Central memory CD4-positive, alpha-beta T cell (primary cell): ENCODE data around the gene RNF26.

ENCODE experiments used
- DNase-seq: peaks from one replicate; pipeline ENCODE4 v3.0.0; 2022

RNF26 gene

GRCh38 chr11:119316016-119316728 lies 18.2 kb upstream of the RNF26 start:
- DNase-seq: no peak

DNA sequence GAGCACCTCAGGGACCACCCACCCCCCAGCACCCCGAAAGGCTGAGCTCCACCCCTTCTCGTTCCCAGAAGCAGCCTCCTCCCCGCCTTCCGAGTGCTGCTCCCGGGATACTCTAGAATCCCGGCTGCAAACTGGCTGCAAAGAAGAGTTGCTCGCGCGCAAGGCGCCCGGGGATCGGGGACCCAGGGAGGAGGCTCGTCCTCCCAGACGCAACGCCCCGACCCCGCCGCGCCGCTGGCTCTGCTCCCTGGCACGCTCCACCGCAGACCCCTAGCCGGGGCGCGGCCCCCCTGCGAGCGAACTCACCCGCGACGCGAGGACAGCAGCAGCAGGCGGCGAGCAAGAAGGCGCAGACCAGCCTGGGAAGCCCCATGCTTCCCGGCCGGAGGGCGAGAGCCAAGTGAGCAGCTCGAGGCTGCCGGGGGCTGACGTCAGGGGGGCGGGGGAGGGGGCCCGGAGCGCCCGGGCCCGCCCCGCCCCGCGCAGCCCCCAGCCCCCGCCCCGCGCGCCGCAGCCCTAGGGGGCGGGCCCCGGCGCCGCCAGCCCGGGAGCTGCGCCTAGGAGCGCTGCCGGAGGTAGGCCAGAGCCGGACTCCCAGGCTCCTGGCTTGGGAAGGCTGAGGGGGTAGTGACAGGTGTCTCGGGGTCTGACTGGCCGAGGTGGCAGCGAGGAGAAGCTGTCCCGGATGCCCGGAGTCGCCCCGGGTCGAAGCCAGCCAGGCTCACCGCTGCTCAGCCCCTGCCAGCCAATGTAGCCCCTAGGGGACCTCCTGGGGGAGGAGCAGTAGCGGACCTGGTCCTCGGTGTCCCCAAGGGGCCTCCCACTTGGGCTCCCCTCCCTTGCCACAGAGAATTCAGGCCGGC lies 17.4 kb upstream of the RNF26 start, which contains the start of gene MCAM:
Gene MCAM, minus strand, starts transcription at position 402 of the 863 bp plus-strand sequence. Its CDS starts 29 bp downstream, at position 373.
- no peak for DNase-seq

DNA sequence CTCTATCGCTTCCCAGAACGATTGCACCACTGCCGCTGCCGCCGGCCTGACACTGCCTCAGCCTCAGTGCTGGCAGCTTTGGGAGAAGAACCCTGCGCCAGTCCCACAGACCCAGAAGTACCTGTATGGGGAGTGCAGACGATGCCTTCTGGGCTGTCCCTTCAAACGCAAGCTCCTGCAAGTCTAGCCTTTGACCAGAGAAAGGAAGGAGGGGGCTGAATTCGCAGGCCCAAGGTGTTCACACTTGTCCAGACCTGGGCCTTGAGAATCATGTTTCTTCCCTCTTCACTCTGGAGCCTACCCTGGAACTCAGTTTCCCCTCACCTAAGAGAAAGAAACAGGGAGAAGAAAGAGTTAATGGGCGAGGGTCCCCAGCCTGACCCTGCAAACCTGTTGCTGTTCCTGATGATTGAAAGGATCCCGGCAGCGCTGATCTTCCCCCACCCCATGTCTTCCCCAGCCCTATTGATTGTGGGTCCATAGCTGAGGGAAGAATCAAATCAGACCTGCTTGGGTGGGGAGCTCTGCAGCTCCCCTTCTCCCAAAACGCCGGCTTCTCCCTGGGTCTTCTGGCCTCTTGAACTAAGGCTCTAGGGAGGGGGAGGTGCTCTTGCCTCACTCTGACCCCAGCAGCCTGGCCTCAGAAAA lies 16.6 kb upstream of the RNF26 start:
- no peak for DNase-seq

- DNase-seq: peak; percentile 59
Observed at GRCh38 chr11:119318240-119319135, 15.8 kb upstream of the RNF26 start.

DNA sequence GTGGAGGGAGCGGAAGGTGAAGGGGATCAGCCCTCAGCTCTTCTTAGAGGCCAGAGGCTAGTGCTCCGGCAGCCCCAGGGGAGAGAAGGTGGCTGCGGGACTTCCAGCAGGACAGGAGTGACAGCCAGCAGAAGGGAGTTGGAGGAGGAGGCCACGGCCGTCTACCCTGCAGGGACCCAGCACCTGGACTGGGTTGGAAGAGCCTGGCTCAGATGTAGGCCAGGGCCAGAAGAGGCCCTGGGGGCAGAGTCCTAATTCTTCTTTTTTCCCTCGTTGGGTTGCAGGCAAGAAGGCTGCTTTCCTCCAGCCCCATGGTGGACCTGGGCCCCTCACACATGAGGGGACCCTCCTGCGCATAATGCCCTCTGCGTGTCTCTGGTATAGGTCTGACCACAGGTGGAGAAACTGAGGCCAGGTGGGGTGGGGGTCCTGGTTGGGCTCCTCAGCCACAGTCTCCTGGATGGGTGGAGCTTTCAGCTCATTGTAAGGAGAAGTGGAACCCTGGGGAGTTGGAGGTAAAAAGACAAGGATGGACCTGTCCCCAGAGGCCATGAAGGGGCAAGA lies 15.1 kb upstream of the RNF26 start:
- no peak for DNase-seq

GRCh38 chr11:119319700-119320239 lies 14.6 kb upstream of the RNF26 start:
- DNase-seq: no peak

DNA sequence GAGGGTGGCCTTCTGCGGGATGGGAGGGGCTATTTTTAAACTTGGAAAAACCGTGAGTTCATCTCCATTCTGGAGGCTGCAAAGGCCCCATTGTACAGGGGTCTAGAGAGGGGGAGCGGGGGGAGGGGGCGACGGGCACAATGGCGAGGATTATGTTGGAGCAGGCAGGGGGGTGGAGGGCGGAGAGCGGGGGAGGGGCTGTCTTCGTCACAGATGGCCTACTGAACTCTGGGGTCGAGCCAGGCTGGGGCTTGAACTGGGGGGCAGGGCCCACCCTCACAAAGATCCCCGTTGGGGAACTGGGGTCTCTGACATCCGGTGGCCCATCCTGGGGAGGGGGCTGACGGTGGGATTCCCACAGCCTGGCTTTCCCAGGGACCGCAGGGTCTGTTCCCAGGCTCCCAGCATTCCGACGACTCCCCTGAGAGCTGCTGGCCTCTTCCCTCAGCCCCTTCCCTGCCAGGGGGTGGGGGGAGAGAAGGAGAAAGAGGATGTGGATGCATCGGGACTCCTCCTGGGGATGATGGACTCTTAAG lies 14.0 kb upstream of the RNF26 start:
- DNase-seq: no peak

DNA sequence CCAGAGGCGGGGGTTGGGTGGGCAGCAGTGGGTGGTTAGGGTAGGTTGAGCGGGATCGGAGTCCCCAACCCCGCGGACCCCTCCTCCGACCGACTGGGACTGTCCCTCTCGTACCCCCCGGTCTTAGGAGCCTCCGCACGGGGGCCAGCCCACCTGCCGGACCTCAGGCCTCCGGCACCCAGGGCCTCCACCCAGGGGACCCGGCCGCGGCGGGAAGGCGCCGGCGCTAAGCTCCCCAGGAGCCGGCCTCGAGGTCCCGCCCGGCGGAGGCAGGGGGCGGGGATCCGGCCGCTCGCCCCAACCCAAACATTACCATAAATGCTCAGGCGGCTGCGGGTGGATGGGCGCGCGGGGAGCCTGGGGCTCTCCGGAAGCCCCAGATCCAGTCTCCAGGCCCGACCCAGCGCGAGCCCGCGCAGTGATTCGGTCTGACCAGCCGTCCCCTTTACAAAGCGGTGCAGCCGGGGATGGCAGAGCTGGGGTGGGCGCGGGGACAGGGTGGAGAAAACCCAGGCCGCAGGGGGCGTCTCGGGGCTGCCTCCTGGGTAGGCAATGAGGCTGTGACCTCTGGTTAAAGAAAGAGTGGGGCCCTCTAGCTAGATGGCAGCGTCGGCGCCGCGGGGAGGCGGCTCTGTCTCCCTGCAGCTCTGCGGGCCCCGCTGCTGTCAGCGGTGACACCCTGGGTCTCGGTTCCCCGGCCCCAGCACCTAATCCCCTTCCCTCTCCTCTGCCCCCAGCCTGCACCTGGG lies 13.4 kb upstream of the RNF26 start:
- peak; percentile 49 for DNase-seq

GRCh38 chr11:119322360-119322739 lies 12.0 kb upstream of the RNF26 start:
- no peak for DNase-seq

DNA sequence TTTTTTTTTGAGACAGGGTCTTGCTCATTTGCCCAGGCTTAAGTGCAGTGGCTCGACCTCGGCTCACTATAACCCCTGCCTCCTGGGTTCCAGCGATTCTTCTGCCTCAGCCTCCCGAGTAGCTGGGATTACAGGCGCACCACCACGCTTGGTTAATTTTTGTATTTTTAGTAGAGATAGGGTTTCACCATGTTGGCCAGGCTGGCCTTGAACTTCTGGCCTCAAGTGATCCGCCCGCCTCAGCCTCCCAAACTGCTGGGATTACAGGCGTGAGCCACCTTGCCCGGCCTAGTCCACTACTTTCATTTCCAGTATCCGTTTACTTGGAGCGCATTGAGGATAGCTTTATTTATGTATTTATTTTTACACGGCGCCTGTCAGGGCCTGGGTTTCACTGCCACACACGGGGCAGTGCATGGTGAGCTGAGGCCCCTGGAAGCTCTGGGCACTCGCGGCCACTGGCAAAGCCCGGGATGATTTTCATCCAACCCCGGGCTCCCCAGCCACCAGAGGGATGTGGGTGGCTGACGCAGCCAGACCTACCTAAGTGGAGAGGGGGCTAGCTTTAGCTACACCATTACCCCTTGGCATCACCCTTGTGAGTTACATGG lies 11.3 kb upstream of the RNF26 start:
- DNase-seq: no peak

DNA sequence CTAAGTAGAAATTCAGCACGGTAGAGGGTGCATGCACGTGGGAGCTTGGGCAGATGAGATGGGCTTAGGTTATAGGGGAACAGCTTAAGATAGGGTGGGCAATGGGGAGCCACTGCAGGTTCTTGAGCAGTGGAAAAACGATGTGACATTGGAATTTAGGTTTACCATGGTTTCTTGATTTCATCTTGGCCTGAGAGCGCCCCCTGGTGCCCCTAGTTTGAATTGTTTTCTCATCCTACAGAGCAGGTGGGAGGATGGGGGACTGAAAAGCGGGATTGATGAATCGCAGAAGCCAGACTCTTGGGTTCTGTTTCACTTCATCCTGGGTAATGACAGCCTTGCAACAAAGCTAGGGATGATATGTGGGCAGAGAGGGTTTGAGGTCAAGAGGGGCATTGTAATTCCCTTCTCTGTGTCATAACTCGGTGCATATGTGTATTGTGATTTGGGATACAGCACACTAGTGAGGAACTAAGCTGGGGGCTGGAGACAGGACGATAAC lies 10.7 kb upstream of the RNF26 start:
- peak; percentile 64 for DNase-seq

GRCh38 chr11:119324189-119324588 lies 10.1 kb upstream of the RNF26 start:
- no peak for DNase-seq

- no peak for DNase-seq
Observed at GRCh38 chr11:119329320-119329719, 5.0 kb upstream of the RNF26 start.

DNA sequence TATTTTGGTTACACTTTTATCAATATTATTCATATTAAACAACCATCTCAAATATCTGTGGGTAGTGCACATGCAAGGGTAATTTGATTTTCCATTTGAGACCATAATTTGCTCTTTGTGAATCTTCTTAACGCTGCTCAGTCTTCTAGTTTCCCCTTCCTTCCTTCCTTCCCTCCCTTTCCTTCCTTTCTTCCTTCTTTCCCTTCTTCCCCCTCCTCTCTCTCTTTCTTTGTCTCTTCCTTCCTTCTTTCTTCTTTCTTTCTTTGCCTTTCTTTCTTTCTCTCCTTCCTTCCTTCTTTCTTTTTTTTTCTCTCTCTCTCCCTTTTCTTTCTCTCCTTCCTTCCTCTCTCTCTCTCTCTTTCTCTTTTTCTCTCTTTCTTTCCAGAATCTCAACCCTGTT lies 4.1 kb upstream of the RNF26 start:
- DNase-seq: no peak

DNA sequence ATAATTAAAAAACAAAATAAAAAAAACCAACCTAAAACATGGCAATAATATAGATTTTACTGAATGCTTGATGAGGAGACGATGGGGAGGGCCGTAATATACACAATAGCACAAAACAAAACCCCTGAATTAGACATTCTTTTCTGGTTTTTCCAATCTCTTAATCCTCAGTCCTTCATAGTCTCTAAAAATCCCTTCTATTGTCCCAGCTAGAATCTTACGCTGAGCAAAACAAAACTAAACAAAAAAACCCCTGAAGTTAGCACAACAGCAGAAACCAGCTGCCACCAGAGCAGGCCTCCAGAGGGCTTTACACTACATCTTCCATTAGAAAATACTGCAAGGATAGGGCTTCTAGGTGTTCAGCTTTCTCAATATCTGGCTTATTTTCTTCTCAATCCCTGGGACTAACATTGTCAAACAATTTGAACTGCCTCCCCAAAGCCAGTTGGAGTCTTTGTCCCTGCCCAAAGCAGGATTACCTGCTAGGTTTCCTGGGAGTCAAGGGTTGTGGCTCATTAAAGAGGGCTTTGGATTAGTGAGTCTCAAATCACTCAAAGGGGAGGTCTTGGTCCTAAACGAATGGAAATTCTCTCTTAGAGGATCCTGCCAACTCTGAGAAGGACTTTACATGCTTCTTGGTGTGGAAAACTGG lies 2.1 kb upstream of the RNF26 start:
- DNase-seq: no peak

- DNase-seq: no peak
Observed at GRCh38 chr11:119335091-119335654, 846 bp downstream of the RNF26 start.

DNA sequence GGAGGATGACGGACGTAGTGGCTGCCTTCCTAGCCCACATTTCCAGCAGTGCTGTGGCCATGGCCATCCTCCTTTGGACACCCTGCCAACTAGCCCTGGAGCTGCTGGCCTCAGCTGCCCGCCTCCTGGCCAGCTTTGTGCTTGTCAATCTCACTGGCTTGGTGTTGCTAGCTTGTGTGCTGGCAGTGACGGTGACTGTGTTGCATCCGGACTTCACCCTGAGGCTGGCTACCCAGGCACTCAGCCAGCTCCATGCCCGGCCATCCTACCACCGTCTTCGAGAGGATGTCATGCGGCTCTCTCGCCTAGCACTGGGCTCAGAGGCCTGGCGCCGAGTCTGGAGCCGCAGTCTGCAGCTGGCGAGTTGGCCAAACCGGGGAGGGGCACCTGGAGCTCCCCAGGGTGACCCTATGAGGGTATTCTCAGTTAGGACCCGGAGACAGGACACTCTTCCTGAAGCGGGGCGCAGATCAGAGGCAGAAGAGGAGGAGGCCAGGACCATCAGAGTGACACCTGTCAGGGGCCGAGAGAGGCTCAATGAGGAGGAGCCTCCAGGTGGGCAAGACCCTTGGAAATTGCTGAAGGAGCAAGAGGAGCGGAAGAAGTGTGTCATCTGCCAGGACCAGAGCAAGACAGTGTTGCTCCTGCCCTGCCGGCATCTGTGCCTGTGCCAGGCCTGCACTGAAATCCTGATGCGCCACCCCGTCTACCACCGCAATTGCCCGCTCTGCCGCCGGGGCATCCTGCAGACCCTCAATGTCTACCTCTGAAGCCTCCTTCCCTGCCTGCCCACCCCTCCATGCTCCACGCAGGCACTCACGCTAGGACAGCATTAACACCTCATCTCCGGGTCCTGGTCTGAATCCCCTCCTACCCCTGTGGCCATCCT lies 1.6 kb downstream of the RNF26 start:
- no peak for DNase-seq
